B cell (primary cell): ENCODE measurements around the gene CTIF. TPM values are rescaled to one million over a fixed set of nuclear protein-coding genes. Genes with fewer than 3 reads are reported as not detected.

Source experiments
- ATAC-seq: fragments of 200-7000 bp; cut with Tn5 transposase; one replicate; pipeline ENCODE4 v1.10.0; 2021; ENCODE audit warnings: low read depth, mild to moderate bottlenecking, moderate number of reproducible peaks, moderate library complexity
- CTCF ChIA-PET: fragments of 350-600 bp; sonication (Branson Sonifier 250); formaldehyde crosslinking; loops from one replicate; lab custom pipeline; 2021; ENCODE audit warnings: antibody characterized with exemption, inconsistent platforms; lab: Charles Lee
- POLR2A ChIA-PET: fragments of 350-600 bp; sonication (Branson Sonifier 250); formaldehyde crosslinking; loops from one replicate; lab custom pipeline; 2021; ENCODE audit warnings: antibody characterized with exemption; lab: Charles Lee
- DNase-seq: peaks from one replicate; pipeline ENCODE4 v3.0.0; 2013
- H2AFZ ChIP-seq: 2 replicates; pipeline ENCODE4 v1.6.1; 2012; ENCODE audit warnings: mild to moderate bottlenecking, low read depth, low read length; ENCODE audit not compliant: insufficient read depth, poor library complexity, severe bottlenecking
- H3K27ac ChIP-seq, 2 donors: 1 replicate in 1 of 2; 2 replicates in 1 of 2; pipeline ENCODE4 v1.5.1; 2012 to 2013; ENCODE audit warnings: low read length in 2 of 2, mild to moderate bottlenecking in 2 of 2, moderate library complexity in 1 of 2
- H3K27me3 ChIP-seq, 4 experiments: fragments of 200-600 bp in 1 of 4; sonication (generic) in 1 of 4; replicated peaks in 1 of 4; 1 replicate in 2 of 4; 2 replicates in 2 of 4; pipeline versions ENCODE4 v1.6.1 to v1.7.0; 2013 to 2016; ENCODE audit warnings: low read length in 3 of 4, mild to moderate bottlenecking in 2 of 4, mixed read lengths in 1 of 4, moderate library complexity in 1 of 4; ENCODE audit not compliant: insufficient read depth in 4 of 4, control insufficient read depth in 3 of 4; ENCODE audit errors: control extremely low read depth in 1 of 4
- H3K36me3 ChIP-seq, 2 experiments: replicated peaks in 1 of 2; 1 replicate in 1 of 2; 2 replicates in 1 of 2; pipeline versions ENCODE4 v1.6.1 to v1.7.1; 2013; ENCODE audit warnings: low read length in 1 of 2; ENCODE audit not compliant: insufficient read depth in 2 of 2, control insufficient read depth in 1 of 2; ENCODE audit errors: control extremely low read depth in 1 of 2, extremely low read depth in 1 of 2
- H3K4me1 ChIP-seq, 2 donors: fragments of 200-600 bp in 1 of 2; sonication (generic) in 1 of 2; 1 replicate in 1 of 2; 2 replicates in 1 of 2; pipeline versions ENCODE4 v1.5.1 to v1.6.1; 2013 to 2017; ENCODE audit warnings: low read length in 2 of 2; ENCODE audit not compliant: control insufficient read depth in 2 of 2, insufficient read depth in 2 of 2
- H3K4me2 ChIP-seq: replicated peaks from 2 replicates; pipeline ENCODE3; 2012; ENCODE audit warnings: mild to moderate bottlenecking, low read depth, low read length; ENCODE audit not compliant: poor library complexity, severe bottlenecking
- H3K4me3 ChIP-seq, 5 experiments: fragments of 200-600 bp in 1 of 5; sonication (generic) in 1 of 5; 1 replicate in 3 of 5; 2 replicates in 2 of 5; pipeline versions ENCODE4 v1.5.1 to v1.7.0; 2011 to 2016; ENCODE audit warnings: low read length in 4 of 5, mild to moderate bottlenecking in 4 of 5, low read depth in 2 of 5, control low read depth in 1 of 5, moderate library complexity in 1 of 5; ENCODE audit not compliant: insufficient read depth in 1 of 5; ENCODE audit errors: control extremely low read depth in 1 of 5, extremely low read depth in 1 of 5
- H3K79me2 ChIP-seq: fragments of 200-600 bp; sonication (generic); one replicate; pipeline ENCODE4 v1.6.0; 2016; ENCODE audit warnings: low read length; ENCODE audit not compliant: control insufficient read depth, insufficient read depth
- H3K9ac ChIP-seq: fragments of 200-600 bp; sonication (generic); 2 replicates; pipeline ENCODE4 v1.6.1; 2017; ENCODE audit warnings: mild to moderate bottlenecking, low read length, moderate library complexity
- H3K9me3 ChIP-seq, 3 donors: one replicate each; pipeline versions ENCODE4 v1.6.1 to v1.7.1; 2013; ENCODE audit warnings: low read length in 2 of 3; ENCODE audit not compliant: control insufficient read depth in 2 of 3, insufficient read depth in 1 of 3; ENCODE audit errors: control extremely low read depth in 1 of 3
- H4K20me1 ChIP-seq: 2 replicates; pipeline ENCODE4 v1.6.0; 2012; ENCODE audit warnings: mild to moderate bottlenecking, low read length; ENCODE audit not compliant: insufficient read depth, control insufficient read depth, poor library complexity, severe bottlenecking
- H3K27ac Mint-ChIP-seq: one replicate; pipeline ENCODE4 v1.8.0; 2021; ENCODE audit warnings: mixed read lengths
- H3K27me3 Mint-ChIP-seq: one replicate; pipeline ENCODE4 v1.8.0; 2021; ENCODE audit warnings: mixed read lengths
- H3K4me1 Mint-ChIP-seq: one replicate; pipeline ENCODE4 v1.8.0; 2021; ENCODE audit warnings: mixed read lengths
- H3K4me3 Mint-ChIP-seq: one replicate; pipeline ENCODE4 v1.8.0; 2021; ENCODE audit warnings: mixed read lengths
- H3K9me3 Mint-ChIP-seq: one replicate; pipeline ENCODE4 v1.8.0; 2022; ENCODE audit warnings: mixed read lengths; ENCODE audit not compliant: insufficient read depth
- EZH2 ChIP-seq: IDR thresholded peaks from 2 replicates; pipeline ENCODE4 v1.6.1; 2012; ENCODE audit warnings: borderline replicate concordance, low read depth, mild to moderate bottlenecking, moderate library complexity, low read length; ENCODE audit not compliant: insufficient read depth, poor library complexity, severe bottlenecking
- whole genome bisulfite sequencing: methylation state at CpG from one replicate; pipeline ENCODE4 v1.1.5; 2013; ENCODE audit warnings: missing lambda C conversion rate; ENCODE audit not compliant: insufficient coverage; 5-methylcytosine and 5-hydroxymethylcytosine counted together
- intact Hi-C: fragments of 100-400 bp; cut with micrococcal nuclease; formaldehyde crosslinking; loops from one replicate; pipeline ENCODE4 v1.10.0; 2022
- polyA plus RNA-seq: library from polyadenylated mRNA; depleted of rRNA; stranded (reverse); fragments of >200 nt; gene quantifications from 2 replicates; pipeline ENCODE4 v1.2.3, GENCODE V29; 2012
- total RNA-seq, 2 donors: library from RNA; stranded (reverse); fragments of 120-200 nt in 1 of 2; gene quantifications; 1 replicate in 1 of 2; 2 replicates in 1 of 2; pipeline versions ENCODE4 v1.2.3 to v1.2.4, GENCODE V29; 2013 to 2022
- TF ChIP-seq, protein P1 (sequence below): fragments of 200-600 bp; IDR thresholded peaks from one replicate; pipeline ENCODE4 v1.8.0; 2022; ENCODE audit warnings: antibody characterized with exemption, mild to moderate bottlenecking

CTIF gene
- total and polyA plus RNA-seq, 2 donors (not counting 1 experiment from before 2014, with no cell fraction given) = 3.6 to 16.2 TPM

DNA sequence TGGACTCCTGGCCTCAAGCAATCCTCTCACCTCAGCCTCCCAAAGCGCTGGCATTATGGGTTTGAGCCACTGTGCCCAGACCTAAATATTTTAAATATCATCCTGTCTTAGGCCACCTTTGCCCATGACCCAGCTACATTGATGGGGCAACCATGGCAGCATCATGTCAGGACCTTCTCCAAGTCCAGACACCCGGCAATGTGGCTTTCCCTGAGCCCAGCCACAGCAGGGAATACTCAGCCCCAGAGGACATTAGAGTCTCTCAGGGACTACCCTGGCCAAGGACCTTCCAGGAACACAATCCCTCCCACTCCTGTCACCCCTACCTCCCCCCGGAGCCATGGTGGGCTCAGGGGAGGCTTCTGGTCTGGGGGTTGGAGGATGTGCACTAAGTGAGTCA, 339.1 kb downstream of the CTIF start:
- POLR2A ChIA-PET = no interaction called here
- H3K4me2 ChIP-seq = no peak overlapping the region

DNA sequence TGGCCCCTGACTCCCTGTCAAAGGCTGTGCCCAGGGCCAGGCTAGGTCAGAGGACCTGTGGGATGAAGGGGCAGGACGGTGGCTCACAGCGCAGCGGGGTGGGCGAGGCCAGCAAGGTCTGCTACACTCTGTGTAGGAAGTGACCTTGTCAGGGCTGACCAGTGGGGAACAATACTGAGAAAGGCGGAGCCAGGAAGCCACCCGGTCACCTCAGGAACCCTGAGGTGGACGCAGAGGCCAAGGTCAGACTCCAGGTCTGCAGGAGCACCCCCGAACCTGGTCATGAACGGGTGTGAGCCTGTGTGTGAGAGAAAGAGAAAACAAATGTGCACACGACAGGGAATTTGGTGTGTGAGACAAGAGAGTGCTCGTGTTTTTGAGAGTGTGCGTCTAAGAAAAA, 339.6 kb downstream of the CTIF start:
- H4K20me1 ChIP-seq = no peaks in the 10 kb centered on the region
- H2AFZ ChIP-seq = no peak overlapping the region
- Mint-ChIP-seq H3K27ac (no peak overlapping the region), H3K4me3 (no peak overlapping the region), H3K4me1 (no peaks in the 10 kb centered on the region), H3K27me3 (peaks cover 4% of the 10 kb centered on the region), H3K9me3 (no peaks in the 10 kb centered on the region)
- no peaks in the 10 kb centered on the region for H3K36me3 ChIP-seq
- ChIA-PET POLR2A (no interaction called here), CTCF (no interaction called here)
- H3K9ac ChIP-seq = no peak overlapping the region
- H3K79me2 ChIP-seq = no peaks in the 10 kb centered on the region
- intact Hi-C loops = no loop called here
- 92% methylated on average over 12 of the region's 12 CpGs for WGBS
- H3K4me3 ChIP-seq = no peak overlapping the region
- H3K4me1 ChIP-seq = no peaks in the 10 kb centered on the region
- H3K9me3 ChIP-seq = no peaks in the 10 kb centered on the region
- ATAC-seq = no peak
- H3K27me3 ChIP-seq = peaks cover 0 to 2% (median 0%) of the 10 kb centered on the region in 4 experiments
- TF ChIP-seq, protein P1, sequence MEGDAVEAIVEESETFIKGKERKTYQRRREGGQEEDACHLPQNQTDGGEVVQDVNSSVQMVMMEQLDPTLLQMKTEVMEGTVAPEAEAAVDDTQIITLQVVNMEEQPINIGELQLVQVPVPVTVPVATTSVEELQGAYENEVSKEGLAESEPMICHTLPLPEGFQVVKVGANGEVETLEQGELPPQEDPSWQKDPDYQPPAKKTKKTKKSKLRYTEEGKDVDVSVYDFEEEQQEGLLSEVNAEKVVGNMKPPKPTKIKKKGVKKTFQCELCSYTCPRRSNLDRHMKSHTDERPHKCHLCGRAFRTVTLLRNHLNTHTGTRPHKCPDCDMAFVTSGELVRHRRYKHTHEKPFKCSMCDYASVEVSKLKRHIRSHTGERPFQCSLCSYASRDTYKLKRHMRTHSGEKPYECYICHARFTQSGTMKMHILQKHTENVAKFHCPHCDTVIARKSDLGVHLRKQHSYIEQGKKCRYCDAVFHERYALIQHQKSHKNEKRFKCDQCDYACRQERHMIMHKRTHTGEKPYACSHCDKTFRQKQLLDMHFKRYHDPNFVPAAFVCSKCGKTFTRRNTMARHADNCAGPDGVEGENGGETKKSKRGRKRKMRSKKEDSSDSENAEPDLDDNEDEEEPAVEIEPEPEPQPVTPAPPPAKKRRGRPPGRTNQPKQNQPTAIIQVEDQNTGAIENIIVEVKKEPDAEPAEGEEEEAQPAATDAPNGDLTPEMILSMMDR = no peak
- no peak for TF ChIP-seq EZH2
- H3K27ac ChIP-seq = no peak overlapping the region
- H3K4me2 ChIP-seq = no peak overlapping the region
- DNase-seq = no peak

More for the DNA sequence above, 339.1 kb downstream of the CTIF start:
- TF ChIP-seq EZH2 = no peak
- TF ChIP-seq, protein P1 = no peak
- Histone ChIP-seq H3K9ac (no peak overlapping the region), H3K9me3 (no peaks in the 10 kb centered on the region), H3K36me3 (no peaks in the 10 kb centered on the region), H3K79me2 (no peaks in the 10 kb centered on the region), H3K27ac (no peak overlapping the region), H3K4me3 (no peak overlapping the region), H3K4me1 (no peaks in the 10 kb centered on the region), H3K27me3 (peaks cover 0 to 2% (median 0%) of the 10 kb centered on the region in 4 experiments), H2AFZ (no peak overlapping the region), H4K20me1 (no peaks in the 10 kb centered on the region)
- no peak overlapping the region for H3K27ac Mint-ChIP-seq
- H3K9me3 Mint-ChIP-seq = no peaks in the 10 kb centered on the region
- no peak overlapping the region for H3K4me3 Mint-ChIP-seq
- intact Hi-C loops = no loop called here
- DNase-seq (no peak), ATAC-seq (no peak)
- CTCF ChIA-PET = no interaction called here
- H3K27me3 Mint-ChIP-seq = peaks cover 4% of the 10 kb centered on the region
- H3K4me1 Mint-ChIP-seq = no peaks in the 10 kb centered on the region
- 92% methylated on average over 2 of the region's 3 CpGs for WGBS
